ENCODE results near the gene GALNT2.

Gene GALNT2

DNA sequence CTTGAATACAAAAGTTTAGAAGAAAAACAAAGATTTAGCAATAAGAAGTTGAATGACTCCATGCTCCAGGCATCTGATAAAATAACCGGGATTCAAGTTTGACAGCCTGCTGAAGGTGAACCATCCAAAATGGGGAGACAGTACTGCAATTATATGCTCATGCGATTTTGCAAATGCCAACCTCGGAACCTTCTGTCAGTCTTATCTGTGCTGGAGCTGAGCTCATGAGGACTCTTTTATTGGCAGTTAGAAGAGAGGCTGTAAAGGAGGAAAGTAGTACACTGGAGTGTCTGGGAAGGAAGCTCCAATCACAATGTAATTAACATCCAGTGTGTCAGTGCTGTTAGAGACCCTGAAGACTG, 170.0 kb downstream of the GALNT2 start:
- H3K9ac ChIP-seq (ENCODE audit: low read depth, low read length), result no peak overlapping the region
- peaks cover 4% of the 10 kb centered on the region for H3K4me1 ChIP-seq (ENCODE audit: insufficient read depth, low read length)
- H3K36me3 ChIP-seq (ENCODE audit: insufficient read depth, low read length), result peaks cover 6% of the 10 kb centered on the region; the same call in 1 of the 2 replicates

DNA sequence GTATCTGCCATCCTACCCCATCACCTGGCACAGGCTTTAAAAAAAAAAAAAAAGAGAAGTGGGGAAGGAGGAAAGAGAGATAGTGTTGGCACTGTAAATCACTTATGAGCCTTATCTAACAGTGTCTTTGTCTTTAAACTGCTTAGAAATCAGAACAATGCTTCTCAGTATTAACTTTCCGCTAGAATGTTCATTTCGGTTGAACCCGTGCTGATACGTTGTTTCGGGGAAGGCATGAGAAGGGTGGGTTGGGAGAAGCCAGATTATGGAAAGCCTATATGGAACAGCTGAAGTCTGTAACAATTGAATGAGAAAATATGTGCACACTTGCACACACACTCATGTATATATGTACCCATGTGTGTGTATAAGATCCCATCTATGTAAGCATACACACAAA, 170.8 kb downstream of the GALNT2 start:
- Histone ChIP-seq H3K36me3 (ENCODE audit: insufficient read depth, low read length) (peaks cover 6% of the 10 kb centered on the region; the same call in 1 of the 2 replicates), H3K9ac (ENCODE audit: low read depth, low read length) (no peak overlapping the region), H3K4me1 (ENCODE audit: insufficient read depth, low read length) (no peaks in the 10 kb centered on the region), H3K9me3 (ENCODE audit: control insufficient read depth, insufficient read depth, low read length) (peaks cover 3% of the 10 kb centered on the region; the same call in 1 of the 2 replicates)

More for the DNA sequence above, 170.0 kb downstream of the GALNT2 start:
- H3K9me3 ChIP-seq (ENCODE audit: control insufficient read depth, insufficient read depth, low read length), result peaks cover 3% of the 10 kb centered on the region; the same call in 1 of the 2 replicates

DNA sequence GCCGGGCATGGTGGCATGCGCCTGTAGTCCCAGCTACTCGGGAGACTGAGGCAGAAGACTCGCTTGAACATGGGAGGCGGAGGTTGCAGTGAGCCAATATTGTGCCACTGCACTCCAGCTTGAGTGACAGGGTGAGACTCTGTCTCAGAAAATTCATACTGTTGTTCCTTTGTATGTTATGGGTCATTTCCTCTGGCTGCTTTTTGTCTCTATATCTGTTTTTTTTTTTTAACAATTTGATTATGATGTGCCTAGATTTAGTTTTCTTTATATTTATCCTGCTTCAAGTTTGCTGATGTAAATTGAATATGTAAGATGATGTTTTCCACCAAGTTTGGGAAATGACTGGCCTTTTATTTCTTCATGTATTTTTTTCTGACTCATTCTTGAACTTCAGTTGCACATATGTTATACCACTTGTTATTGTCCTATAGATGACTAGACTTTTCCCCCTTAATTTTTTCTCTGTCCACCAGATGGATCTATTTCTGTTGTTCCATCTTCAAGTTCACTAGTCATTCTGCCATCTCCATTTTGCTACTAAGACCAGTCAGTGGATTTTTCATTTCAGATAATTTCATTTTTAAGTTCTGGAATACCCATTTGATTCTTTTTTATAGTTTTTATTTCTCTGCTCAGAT, 173.5 kb downstream of the GALNT2 start:
- Histone ChIP-seq H3K9me3 (ENCODE audit: control insufficient read depth, insufficient read depth, low read length) (peaks cover 3% of the 10 kb centered on the region; the same call in 1 of the 2 replicates), H3K9ac (ENCODE audit: low read depth, low read length) (no peak overlapping the region), H3K36me3 (ENCODE audit: insufficient read depth, low read length) (peaks cover 6% of the 10 kb centered on the region; the same call in 1 of the 2 replicates), H3K4me1 (ENCODE audit: insufficient read depth, low read length) (no peaks in the 10 kb centered on the region)

DNA sequence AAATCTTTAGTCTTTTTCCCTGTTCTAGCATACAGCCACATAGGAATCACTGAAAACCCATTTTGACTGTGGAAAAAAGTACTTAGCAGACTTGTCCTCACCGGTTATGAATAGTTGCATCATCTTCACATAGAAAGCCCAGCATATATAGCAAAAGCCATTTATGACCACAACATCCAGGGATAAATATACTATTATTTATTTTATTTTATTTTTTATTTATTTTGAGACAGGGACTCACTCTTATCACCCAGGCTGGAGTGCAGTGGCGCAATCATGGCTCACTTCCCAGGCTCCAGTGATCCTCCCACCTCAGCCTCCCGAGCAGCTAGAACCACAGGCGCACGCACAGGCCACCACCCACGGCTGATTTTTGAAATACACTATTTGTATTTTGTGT, 175.3 kb downstream of the GALNT2 start:
- peaks cover 3% of the 10 kb centered on the region; the same call in 1 of the 2 replicates for H3K9me3 ChIP-seq (ENCODE audit: control insufficient read depth, insufficient read depth, low read length)
- H3K4me1 ChIP-seq (ENCODE audit: insufficient read depth, low read length), result no peaks in the 10 kb centered on the region
- H3K9ac ChIP-seq (ENCODE audit: low read depth, low read length), result no peak overlapping the region
- H3K36me3 ChIP-seq (ENCODE audit: insufficient read depth, low read length), result peaks cover 9% of the 10 kb centered on the region; the same call in 1 of the 2 replicates

DNA sequence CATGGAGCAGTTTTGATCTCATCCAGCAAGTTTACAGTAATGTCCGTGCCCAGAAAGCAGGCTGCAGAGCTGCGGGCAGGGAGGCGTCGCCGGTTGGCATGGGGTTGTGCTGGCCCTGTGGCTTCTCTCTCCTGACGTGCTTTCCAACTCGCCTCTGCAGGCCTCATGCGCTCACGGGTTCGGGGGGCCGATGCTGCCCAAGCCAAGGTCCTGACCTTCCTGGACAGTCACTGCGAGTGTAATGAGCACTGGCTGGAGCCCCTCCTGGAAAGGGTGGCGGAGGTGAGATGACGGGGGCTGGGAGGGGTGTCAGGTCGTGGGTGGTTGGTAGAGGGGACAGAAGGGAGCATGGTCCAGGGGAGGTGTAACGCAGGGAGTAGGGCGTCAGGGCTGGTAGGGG, 176.1 kb downstream of the GALNT2 start:
- peaks cover 3% of the 10 kb centered on the region; the same call in 1 of the 2 replicates for H3K9me3 ChIP-seq (ENCODE audit: control insufficient read depth, insufficient read depth, low read length)
- no peak overlapping the region for H3K9ac ChIP-seq (ENCODE audit: low read depth, low read length)
- H3K4me1 ChIP-seq (ENCODE audit: insufficient read depth, low read length), result no peaks in the 10 kb centered on the region
- H3K36me3 ChIP-seq (ENCODE audit: insufficient read depth, low read length), result peaks cover 9% of the 10 kb centered on the region; the same call in 1 of the 2 replicates

DNA sequence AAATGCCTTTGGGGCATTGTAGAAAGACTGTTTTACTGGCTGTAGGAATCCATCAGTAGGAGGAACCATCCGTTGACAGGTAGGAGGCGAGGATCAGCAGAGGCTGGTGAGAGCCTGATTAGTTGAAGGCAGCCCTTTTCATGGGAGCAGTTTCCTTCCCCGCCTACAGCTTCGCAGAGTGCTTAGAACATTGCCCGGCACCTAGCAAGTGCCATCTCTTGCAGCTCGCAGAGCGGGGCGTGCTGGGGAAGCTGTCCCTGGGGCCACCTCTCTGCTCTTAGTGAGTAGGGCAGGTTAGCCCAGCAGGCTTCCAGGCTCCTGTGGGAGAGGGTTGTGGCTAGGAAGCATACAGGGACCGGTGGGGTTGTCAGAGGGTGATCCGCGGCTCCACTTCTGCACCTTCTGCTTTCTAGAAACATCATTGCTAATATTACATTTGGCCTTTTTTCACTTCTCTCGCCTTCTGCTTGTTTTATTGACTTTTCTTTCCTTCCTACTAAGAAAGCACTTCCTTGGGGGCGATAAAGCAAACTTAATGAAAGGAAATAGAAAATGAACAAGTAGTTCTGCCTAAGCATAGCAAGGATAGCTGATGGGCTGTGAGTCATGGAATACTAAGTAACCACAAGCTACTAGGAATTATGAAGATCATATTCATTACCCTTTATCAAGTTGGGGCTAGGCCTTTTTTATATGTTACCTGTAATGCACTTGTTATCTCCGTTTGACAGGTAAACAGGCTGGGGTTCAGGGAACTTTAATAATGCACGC, 176.7 kb downstream of the GALNT2 start:
- Histone ChIP-seq H3K9me3 (ENCODE audit: control insufficient read depth, insufficient read depth, low read length) (peaks cover 3% of the 10 kb centered on the region; the same call in 1 of the 2 replicates), H3K36me3 (ENCODE audit: insufficient read depth, low read length) (peaks cover 7% of the 10 kb centered on the region; the same call in 1 of the 2 replicates), H3K4me1 (ENCODE audit: insufficient read depth, low read length) (no peaks in the 10 kb centered on the region), H3K9ac (ENCODE audit: low read depth, low read length) (no peak overlapping the region)

DNA sequence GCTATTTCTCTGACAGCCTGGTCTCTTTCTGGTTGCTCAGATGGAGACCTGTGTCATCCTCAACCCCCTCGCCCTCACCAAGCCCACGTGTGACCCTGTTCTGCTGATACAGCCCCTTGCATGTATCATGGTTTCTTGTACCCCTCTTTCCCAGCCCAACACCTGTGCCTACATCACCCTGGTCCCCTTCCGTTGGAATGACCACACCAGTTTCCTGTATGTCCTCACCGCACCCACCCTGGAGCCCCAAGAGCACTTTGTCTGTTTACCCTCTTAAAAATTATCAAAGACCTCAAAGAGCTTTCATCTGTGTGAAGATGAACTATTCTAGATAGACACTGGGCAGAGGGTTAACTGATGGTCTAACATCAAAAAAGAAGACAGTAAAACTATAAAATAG, 179.5 kb downstream of the GALNT2 start:
- H3K36me3 ChIP-seq (ENCODE audit: insufficient read depth, low read length), result peaks cover 7% of the 10 kb centered on the region; the same call in 1 of the 2 replicates
- H3K9ac ChIP-seq (ENCODE audit: low read depth, low read length), result no peak overlapping the region
- H3K9me3 ChIP-seq (ENCODE audit: control insufficient read depth, insufficient read depth, low read length), result no peaks in the 10 kb centered on the region
- H3K4me1 ChIP-seq (ENCODE audit: insufficient read depth, low read length), result peaks cover 18% of the 10 kb centered on the region

DNA sequence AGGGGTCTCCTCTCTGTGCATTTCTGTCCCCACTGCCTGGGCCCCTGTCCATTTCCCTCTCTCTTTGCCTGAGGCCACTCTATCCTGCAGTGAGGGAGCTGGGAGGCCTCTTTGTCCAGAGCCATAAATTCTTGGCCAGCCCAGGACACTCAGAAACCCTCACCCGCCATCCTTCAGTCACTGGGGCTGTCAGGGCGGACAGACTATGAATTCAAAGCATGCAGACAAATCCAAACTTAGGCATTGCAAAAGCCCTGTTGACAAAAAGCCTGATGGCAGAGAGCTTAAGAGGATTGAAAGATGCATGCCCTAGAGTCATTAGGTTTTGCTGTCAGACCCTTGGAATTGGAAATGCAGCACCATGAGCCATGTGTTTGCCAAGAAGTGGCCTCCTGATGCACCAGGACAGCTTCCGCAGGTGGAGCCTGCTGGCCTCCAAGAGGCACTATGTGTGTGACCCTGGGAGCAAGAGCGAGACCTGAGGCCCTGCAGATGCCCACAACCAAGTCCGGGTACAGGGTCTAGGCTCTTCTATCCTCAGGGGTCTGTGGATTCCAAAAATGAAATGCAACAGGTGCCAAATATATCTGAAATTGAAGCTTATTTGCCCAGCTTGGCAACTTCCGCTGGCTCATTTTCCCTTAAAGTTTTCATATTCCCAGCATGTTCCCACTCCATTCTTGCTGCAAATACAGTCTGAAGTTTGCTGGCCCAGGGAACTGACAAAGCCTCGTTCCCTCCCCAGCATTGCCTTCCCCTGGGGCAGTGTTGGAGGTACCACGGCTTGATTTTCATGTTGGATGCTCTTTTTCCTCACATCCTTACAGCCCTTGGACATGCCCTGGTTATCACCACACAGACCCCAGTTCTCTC, 181.2 kb downstream of the GALNT2 start:
- H3K9ac ChIP-seq (ENCODE audit: low read depth, low read length), result no peak overlapping the region
- peaks cover 7% of the 10 kb centered on the region; the same call in 1 of the 2 replicates for H3K36me3 ChIP-seq (ENCODE audit: insufficient read depth, low read length)
- H3K4me1 ChIP-seq (ENCODE audit: insufficient read depth, low read length), result peaks cover 26% of the 10 kb centered on the region
- no peaks in the 10 kb centered on the region for H3K9me3 ChIP-seq (ENCODE audit: control insufficient read depth, insufficient read depth, low read length)

DNA sequence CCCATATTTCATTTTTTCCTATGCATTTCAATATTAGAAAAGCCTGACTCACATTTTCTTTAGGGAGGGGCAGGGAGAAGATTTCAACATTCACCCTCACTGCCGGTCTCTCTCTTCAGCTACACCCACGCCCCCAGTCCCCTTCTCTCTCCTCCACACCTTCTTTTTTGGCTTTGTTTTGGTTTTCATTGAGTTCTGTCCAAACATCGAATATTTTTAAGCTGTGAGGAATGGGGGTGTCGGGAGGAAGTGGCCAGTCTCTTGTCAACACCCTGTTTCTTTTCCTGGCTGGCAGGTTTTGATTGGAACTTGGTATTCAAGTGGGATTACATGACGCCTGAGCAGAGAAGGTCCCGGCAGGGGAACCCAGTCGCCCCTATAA, 181.8 kb downstream of the GALNT2 start:
- H3K9me3 ChIP-seq (ENCODE audit: control insufficient read depth, insufficient read depth, low read length), result no peaks in the 10 kb centered on the region
- H3K36me3 ChIP-seq (ENCODE audit: insufficient read depth, low read length), result peaks cover 7% of the 10 kb centered on the region; the same call in 1 of the 2 replicates
- H3K9ac ChIP-seq (ENCODE audit: low read depth, low read length), result no peak overlapping the region
- H3K4me1 ChIP-seq (ENCODE audit: insufficient read depth, low read length), result peaks cover 26% of the 10 kb centered on the region

DNA sequence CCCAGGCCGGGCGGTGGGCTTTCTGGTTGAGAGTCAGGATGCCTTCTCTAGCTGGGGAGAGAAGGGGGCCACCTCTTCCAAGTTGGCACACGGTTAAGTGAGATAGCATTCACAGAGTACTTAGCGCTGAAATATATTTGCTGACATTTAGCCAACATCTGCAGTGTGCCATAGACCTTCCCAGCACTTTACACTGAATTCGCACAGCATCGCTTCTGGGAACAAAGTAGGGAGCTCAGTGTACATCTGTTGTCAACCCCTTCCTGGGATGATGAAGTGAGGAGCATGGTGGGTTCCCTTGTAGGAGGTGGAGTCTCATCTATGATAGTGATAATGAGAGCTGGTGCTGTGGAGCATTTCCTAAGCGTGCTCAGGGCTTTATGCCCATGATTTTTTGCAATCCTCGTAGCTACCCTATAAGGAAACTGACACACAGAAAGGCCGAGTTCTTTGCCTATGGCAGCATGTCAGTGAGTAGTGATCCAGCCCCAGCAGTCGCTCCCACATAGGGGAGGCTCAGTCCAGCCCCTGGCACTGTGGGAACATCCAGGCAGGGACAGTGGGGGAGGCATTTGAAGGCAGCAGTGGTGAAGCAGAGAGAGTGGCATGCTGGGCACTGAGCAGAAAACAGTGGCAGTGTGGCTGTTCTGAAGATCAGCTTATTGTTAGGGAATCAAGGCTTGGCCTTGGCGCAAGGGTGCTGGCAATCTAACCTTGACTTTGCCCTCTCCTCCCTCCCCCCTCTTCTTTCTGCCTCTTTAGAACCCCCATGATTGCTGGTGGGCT, 182.8 kb downstream of the GALNT2 start:
- H3K4me1 ChIP-seq (ENCODE audit: insufficient read depth, low read length), result peaks cover 26% of the 10 kb centered on the region
- H3K9ac ChIP-seq (ENCODE audit: low read depth, low read length), result no peak overlapping the region
- no peaks in the 10 kb centered on the region for H3K9me3 ChIP-seq (ENCODE audit: control insufficient read depth, insufficient read depth, low read length)
- H3K36me3 ChIP-seq (ENCODE audit: insufficient read depth, low read length), result peaks cover 7% of the 10 kb centered on the region; the same call in 1 of the 2 replicates

DNA sequence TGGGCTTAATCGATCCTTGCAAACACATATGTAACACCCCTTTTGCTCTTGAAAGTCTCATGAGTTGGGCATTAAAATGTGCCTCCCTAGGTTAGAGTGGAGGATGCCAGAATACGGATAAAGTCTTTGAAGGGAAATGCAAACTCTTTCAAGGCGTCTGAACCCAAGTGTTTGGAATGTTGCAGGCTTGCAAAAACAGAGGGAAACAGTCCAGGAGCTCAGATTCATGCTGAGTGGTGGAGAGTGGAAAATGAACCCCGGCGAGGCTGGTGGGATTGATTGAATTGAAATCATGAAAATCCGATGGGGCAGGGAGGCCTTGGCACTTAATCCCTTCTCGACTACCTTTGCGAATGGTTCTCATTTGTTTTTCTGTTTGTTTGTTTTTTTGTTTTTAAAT, 183.6 kb downstream of the GALNT2 start:
- H3K9me3 ChIP-seq (ENCODE audit: control insufficient read depth, insufficient read depth, low read length), result no peaks in the 10 kb centered on the region
- peaks cover 26% of the 10 kb centered on the region for H3K4me1 ChIP-seq (ENCODE audit: insufficient read depth, low read length)
- no peak overlapping the region for H3K9ac ChIP-seq (ENCODE audit: low read depth, low read length)
- H3K36me3 ChIP-seq (ENCODE audit: insufficient read depth, low read length), result peaks cover 11% of the 10 kb centered on the region; the same call in 1 of the 2 replicates

DNA sequence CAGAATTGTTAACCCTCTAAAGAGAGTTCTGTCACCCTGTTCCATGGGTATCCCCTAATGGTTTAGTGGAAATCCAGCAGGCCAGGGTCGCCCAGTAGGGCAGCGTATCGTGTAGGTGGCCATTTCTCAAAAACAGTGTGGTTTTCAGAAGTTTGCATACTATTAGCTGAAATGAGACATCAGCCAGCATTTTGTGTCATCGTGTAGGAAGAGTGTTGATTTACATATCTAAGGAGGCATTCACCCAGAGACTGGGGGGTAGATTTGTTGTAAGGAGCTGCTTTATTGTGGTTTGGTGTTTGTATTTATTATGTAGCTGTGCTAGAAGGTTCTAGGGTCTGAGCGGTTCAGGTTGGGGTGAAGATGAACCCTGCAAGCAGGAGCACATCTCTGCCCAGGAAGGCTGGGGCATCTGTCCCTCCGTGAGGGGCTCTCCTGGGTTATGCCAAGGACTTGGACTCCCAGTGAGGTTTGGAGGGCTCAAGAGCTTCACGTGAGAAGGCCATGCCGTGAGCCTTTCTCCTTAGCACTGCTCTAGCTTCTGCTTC, 184.7 kb downstream of the GALNT2 start:
- peaks cover 8% of the 10 kb centered on the region; the same call in 1 of the 2 replicates for H3K36me3 ChIP-seq (ENCODE audit: insufficient read depth, low read length)
- peak overlapping the region; percentile 4; the same call in 1 of the 2 replicates for H3K9ac ChIP-seq (ENCODE audit: low read depth, low read length)
- peaks cover 26% of the 10 kb centered on the region for H3K4me1 ChIP-seq (ENCODE audit: insufficient read depth, low read length)
- no peaks in the 10 kb centered on the region for H3K9me3 ChIP-seq (ENCODE audit: control insufficient read depth, insufficient read depth, low read length)

DNA sequence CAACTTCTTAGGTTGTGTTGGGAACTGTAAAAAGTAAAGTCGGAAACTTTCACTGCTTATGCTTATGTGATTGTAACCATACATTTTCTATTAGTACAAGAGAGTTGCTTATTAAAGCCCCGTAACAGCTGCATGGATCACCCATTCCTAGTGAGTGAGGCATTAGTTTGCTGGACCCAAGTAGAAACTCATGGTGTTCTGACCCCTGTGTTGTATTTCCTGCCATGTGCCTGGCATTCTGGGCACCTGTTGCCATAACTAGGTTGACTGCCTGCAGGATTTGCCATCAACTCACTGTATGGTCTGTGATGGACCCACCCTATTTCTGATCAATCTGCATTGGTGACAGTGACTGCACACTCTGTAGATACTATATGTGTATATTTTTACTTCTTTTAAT, 186.1 kb downstream of the GALNT2 start:
- Histone ChIP-seq H3K9ac (ENCODE audit: low read depth, low read length) (no peak overlapping the region), H3K36me3 (ENCODE audit: insufficient read depth, low read length) (peaks cover 8% of the 10 kb centered on the region; the same call in 1 of the 2 replicates), H3K9me3 (ENCODE audit: control insufficient read depth, insufficient read depth, low read length) (no peaks in the 10 kb centered on the region), H3K4me1 (ENCODE audit: insufficient read depth, low read length) (peaks cover 26% of the 10 kb centered on the region)
